Kidney epithelial cell (primary cell): ENCODE data around the gene ING2. TPM values are rescaled to one million over a fixed set of nuclear protein-coding genes. Genes with fewer than 3 reads are reported as not detected.

Experiments used
- DNase-seq: peaks from one replicate; pipeline ENCODE4 v3.0.0-alpha.2; 2010; ENCODE audit warnings: low read depth
- H3K27me3 ChIP-seq: 2 replicates; pipeline ENCODE4 v1.6.0; 2011; ENCODE audit warnings: low read length; ENCODE audit not compliant: control insufficient read depth, insufficient read depth
- H3K36me3 ChIP-seq: 2 replicates; pipeline ENCODE4 v1.5.1; 2011; ENCODE audit warnings: low read length; ENCODE audit not compliant: control insufficient read depth, insufficient read depth
- H3K4me3 ChIP-seq: 2 replicates; pipeline ENCODE4 v1.5.1; 2011; ENCODE audit warnings: low read depth, mild to moderate bottlenecking, control low read depth, low read length
- CTCF ChIP-seq: IDR thresholded peaks from 2 replicates; pipeline ENCODE4 v1.5.1; 2011; ENCODE audit warnings: mild to moderate bottlenecking, moderate library complexity, low read length, control low read depth, inconsistent platforms; ENCODE audit not compliant: insufficient read depth, poor library complexity, severe bottlenecking
- total RNA-seq: library from RNA; depleted of rRNA; stranded (reverse); fragments of >200 nt; gene quantifications from 2 replicates; pipeline ENCODE4 v1.2.3, GENCODE V29; 2015

ING2 gene
- total RNA-seq, 1 donor from 2014 or later = 9.9 TPM

GRCh38 chr4:183493246-183493645 is 11.6 kb upstream of the ING2 start:
- Histone ChIP-seq H3K4me3 (no peak overlapping the region), H3K36me3 (no peaks in the 10 kb centered on the region), H3K27me3 (no peaks in the 10 kb centered on the region)
- no peak for TF ChIP-seq CTCF
- DNase-seq = no peak

- no peaks in the 10 kb centered on the region for H3K27me3 ChIP-seq
- H3K4me3 ChIP-seq = no peak overlapping the region
- DNase-seq = no peak
- no peaks in the 10 kb centered on the region for H3K36me3 ChIP-seq
- no peak for TF ChIP-seq CTCF
Measured at GRCh38 chr4:183495184-183495583, 9.7 kb upstream of the ING2 start.

- H3K27me3 ChIP-seq = no peaks in the 10 kb centered on the region
- H3K4me3 ChIP-seq = no peak overlapping the region
- no peaks in the 10 kb centered on the region for H3K36me3 ChIP-seq
- no peak for TF ChIP-seq CTCF
- no peak for DNase-seq
Measured at GRCh38 chr4:183499389-183499788, 5.5 kb upstream of the ING2 start.

GRCh38 chr4:183499801-183500200 is 5.1 kb upstream of the ING2 start:
- no peaks in the 10 kb centered on the region for H3K36me3 ChIP-seq
- H3K27me3 ChIP-seq = no peaks in the 10 kb centered on the region
- no peak overlapping the region for H3K4me3 ChIP-seq
- TF ChIP-seq CTCF = no peak
- no peak for DNase-seq

- TF ChIP-seq CTCF = no peak
- H3K27me3 ChIP-seq = no peaks in the 10 kb centered on the region
- no peak for DNase-seq
- no peaks in the 10 kb centered on the region for H3K36me3 ChIP-seq
- H3K4me3 ChIP-seq = peak overlapping the region; percentile 89
Measured at GRCh38 chr4:183503497-183504063, 1.3 kb upstream of the ING2 start.
